SU-DHL-6 (cell line): Measurements from ENCODE around the gene OBP2A.

Experiments used
- CTCF ChIP-seq: fragments of 200-600 bp; sonication (generic); IDR thresholded peaks from one replicate; pipeline ENCODE4 v1.5.1; 2017; ENCODE audit warnings: antibody characterized with exemption, mild to moderate bottlenecking, low read length, moderate library complexity; ENCODE audit not compliant: insufficient read depth, poor library complexity, severe bottlenecking
- EZH2phosphoT487 ChIP-seq: fragments of 200-600 bp; sonication (generic), shearing (Covaris generic); conservative IDR thresholded peaks from 2 replicates; pipeline ENCODE4 v1.6.1; 2018; ENCODE audit warnings: mild to moderate bottlenecking, antibody characterized with exemption, low read length, moderate library complexity, mixed read lengths

- TF ChIP-seq CTCF (no peak), EZH2phosphoT487 (no peak)
These were observed 8.8 kb downstream of the OBP2A start for GRCh38 chr9:135554718-135555117.
